H1 (cell line): ENCODE data around the gene PRR23E. TPM values are rescaled to one million over a fixed set of nuclear protein-coding genes. Genes with fewer than 3 reads are reported as not detected.

Experiments used
- HDAC2 ChIP-seq, 2 experiments: fragments of 300-600 bp in 1 of 2; sonication (generic) in 1 of 2; IDR thresholded peaks; 2 replicates each; pipeline ENCODE4 v1.6.1; 2011 to 2012; ENCODE audit warnings: low read depth in 2 of 2, low read length in 2 of 2, mild to moderate bottlenecking in 2 of 2, moderate library complexity in 2 of 2, borderline replicate concordance in 1 of 2, inconsistent platforms in 1 of 2
- YY1 ChIP-seq: IDR thresholded peaks from 2 replicates; pipeline ENCODE4 v1.6.1; 2011; ENCODE audit warnings: low read depth, mild to moderate bottlenecking, low read length
- polyA plus RNA-seq, 7 experiments: library from polyadenylated mRNA; depleted of rRNA in 3 of 7; stranded (reverse) in 5 of 7; unstranded in 2 of 7; fragments of >200 nt in 5 of 7; fragments of 200-250 nt in 2 of 7; gene quantifications; 1 replicate in 5 of 7; 2 replicates in 1 of 7; 4 replicates in 1 of 7; pipeline versions ENCODE4 v1.2.1 to v1.2.3, GENCODE V29; 2011 to 2013; ENCODE audit warnings: missing spikeins in 2 of 7, mixed read lengths in 2 of 7
- total RNA-seq: library from RNA; stranded (reverse); fragmentation: NEBNext Ultra II Directional; extraction: Animal tissue kit (Norgen Biotek cat#: 25700); gene quantifications from 2 replicates; pipeline ENCODE4 v1.2.1, GENCODE V29; 2021

PRR23E gene
- total and polyA plus RNA-seq, 2 of the 8 experiments (the other 6 are each of a cell fraction or from before 2014, with no cell fraction given), result not detected

- TF ChIP-seq HDAC2 (IDR thresholded peaks at IDR 0.05; ENCODE audit: borderline replicate concordance in 1 of 2, low read depth in 2 of 2, low read length in 2 of 2) (no peak), YY1 (no peak)
- TF ChIP-seq, all 59 proteins: peak for 0
These were observed 1.8 kb downstream of the PRR23E start (continued) for GRCh38 chr3:127194601-127195187.
